GM12878 (cell line): ENCODE measurements around the gene OR4L1.

Source experiments
- ESRRA ChIP-seq: IDR thresholded peaks from 2 replicates; pipeline ENCODE4 v1.6.1; 2012; ENCODE audit warnings: mild to moderate bottlenecking, low read length, improper control_type of control experiment
- JUND ChIP-seq: IDR thresholded peaks from 2 replicates; pipeline ENCODE4 v1.6.1; 2012; ENCODE audit warnings: low read depth, mild to moderate bottlenecking, low read length, improper control_type of control experiment, moderate library complexity
- NR2C2 ChIP-seq: IDR thresholded peaks from 2 replicates; pipeline ENCODE4 v1.6.1; 2011; ENCODE audit warnings: borderline replicate concordance, low read depth; ENCODE audit not compliant: control insufficient read depth, insufficient read length
- ZNF274 ChIP-seq: IDR thresholded peaks from one replicate; pipeline ENCODE4 v1.8.0; 2011; ENCODE audit not compliant: insufficient read length, insufficient read depth

- TF ChIP-seq NR2C2 (no peak), ESRRA (no peak), ZNF274 (no peak), JUND (no peak)
Observed at GRCh38 chr14:20035938-20036337, 23.9 kb upstream of the OR4L1 start, which contains the start of gene OR4K13.
